Smooth muscle cell (in vitro differentiated cells): ENCODE measurements around the gene PPARG. TPM values are rescaled to one million over a fixed set of nuclear protein-coding genes. Genes with fewer than 3 reads are reported as not detected.

Source experiments
- DNase-seq: peaks from one replicate; lab custom pipeline; 2025; ENCODE audit not compliant: unreplicated experiment; lab: John Stamatoyannopoulos, UW
- H2AFZ ChIP-seq: fragments of 200-600 bp; sonication (generic); 2 replicates; pipeline ENCODE4 v1.6.0; 2016; ENCODE audit warnings: antibody characterized with exemption, low read depth, mild to moderate bottlenecking
- H3F3A ChIP-seq: fragments of 200-600 bp; sonication (generic); 2 replicates; pipeline ENCODE4 v1.6.0; 2017; ENCODE audit warnings: antibody characterized with exemption, low read depth
- H3K27ac ChIP-seq: fragments of 200-600 bp; sonication (generic); 2 replicates; pipeline ENCODE4 v1.5.1; 2016; ENCODE audit warnings: low read depth, mild to moderate bottlenecking
- H3K27me3 ChIP-seq: fragments of 200-600 bp; sonication (generic); 2 replicates; pipeline ENCODE4 v1.6.1; 2016; ENCODE audit warnings: low read depth, mild to moderate bottlenecking
- H3K36me3 ChIP-seq: fragments of 200-600 bp; sonication (generic); 2 replicates; pipeline ENCODE4 v1.5.1; 2016; ENCODE audit warnings: low read depth
- H3K4me1 ChIP-seq: fragments of 200-600 bp; sonication (generic); 2 replicates; pipeline ENCODE4 v1.5.1; 2016; ENCODE audit warnings: low read depth
- H3K4me2 ChIP-seq: fragments of 200-600 bp; sonication (generic); 2 replicates; pipeline ENCODE4 v1.6.0; 2016; ENCODE audit warnings: mild to moderate bottlenecking
- H3K4me3 ChIP-seq: fragments of 200-600 bp; sonication (generic); 2 replicates; pipeline ENCODE4 v1.5.1; 2016; ENCODE audit warnings: mild to moderate bottlenecking
- H3K79me2 ChIP-seq: fragments of 200-600 bp; sonication (generic); 2 replicates; pipeline ENCODE4 v1.6.0; 2016; ENCODE audit warnings: low read depth, mild to moderate bottlenecking
- H3K9ac ChIP-seq: fragments of 200-600 bp; sonication (generic); 2 replicates; pipeline ENCODE4 v1.6.0; 2016; ENCODE audit warnings: low read depth
- H3K9me3 ChIP-seq: fragments of 200-600 bp; sonication (generic); replicated peaks from 2 replicates; pipeline ENCODE4 v1.5.1; 2016; ENCODE audit warnings: low read depth
- H4K20me1 ChIP-seq: fragments of 200-600 bp; sonication (generic); 2 replicates; pipeline ENCODE4 v1.6.0; 2016; ENCODE audit warnings: low read depth
- WGBS: methylation state at CpG from one replicate; pipeline ENCODE4 v1.1.7; 2016; ENCODE audit warnings: low lambda C conversion rate; 5-methylcytosine and 5-hydroxymethylcytosine counted together
- polyA plus RNA-seq: library from polyadenylated mRNA; unstranded; fragments of >200 nt; fragmentation: Nextera tagmentation; extraction: Ambion mirVana; gene quantifications from 2 replicates; pipeline ENCODE4 v1.2.1, GENCODE V29; 2016
- total RNA-seq: library from RNA; depleted of rRNA; stranded (reverse); fragments of >200 nt; gene quantifications from 2 replicates; pipeline ENCODE4 v1.2.3, GENCODE V29; 2014
- TF ChIP-seq, protein P1 (sequence below): fragments of 200-600 bp; sonication (generic); IDR thresholded peaks from 2 replicates; pipeline ENCODE4 v1.5.1; 2017; ENCODE audit warnings: borderline replicate concordance, mild to moderate bottlenecking, antibody characterized with exemption; ENCODE audit not compliant: insufficient read depth, poor library complexity, severe bottlenecking

PPARG gene
- total and polyA plus RNA-seq, 2 experiments from 2014 or later = 1.5 to 8.5 TPM

GRCh38 chr3:12318758-12319621, 30.1 kb downstream of the PPARG start:
- Histone ChIP-seq H3K4me3 (no peak overlapping the region), H3K79me2 (no peaks in the 10 kb centered on the region), H2AFZ (no peak overlapping the region), H3K36me3 (no peaks in the 10 kb centered on the region), H3K27me3 (peaks cover 16% of the 10 kb centered on the region), H4K20me1 (no peaks in the 10 kb centered on the region), H3F3A (no peaks in the 10 kb centered on the region), H3K9me3 (no peaks in the 10 kb centered on the region), H3K4me1 (no peaks in the 10 kb centered on the region), H3K27ac (no peak overlapping the region), H3K4me2 (no peak overlapping the region), H3K9ac (no peak overlapping the region)
- DNase-seq = no peak
- TF ChIP-seq, protein P1, sequence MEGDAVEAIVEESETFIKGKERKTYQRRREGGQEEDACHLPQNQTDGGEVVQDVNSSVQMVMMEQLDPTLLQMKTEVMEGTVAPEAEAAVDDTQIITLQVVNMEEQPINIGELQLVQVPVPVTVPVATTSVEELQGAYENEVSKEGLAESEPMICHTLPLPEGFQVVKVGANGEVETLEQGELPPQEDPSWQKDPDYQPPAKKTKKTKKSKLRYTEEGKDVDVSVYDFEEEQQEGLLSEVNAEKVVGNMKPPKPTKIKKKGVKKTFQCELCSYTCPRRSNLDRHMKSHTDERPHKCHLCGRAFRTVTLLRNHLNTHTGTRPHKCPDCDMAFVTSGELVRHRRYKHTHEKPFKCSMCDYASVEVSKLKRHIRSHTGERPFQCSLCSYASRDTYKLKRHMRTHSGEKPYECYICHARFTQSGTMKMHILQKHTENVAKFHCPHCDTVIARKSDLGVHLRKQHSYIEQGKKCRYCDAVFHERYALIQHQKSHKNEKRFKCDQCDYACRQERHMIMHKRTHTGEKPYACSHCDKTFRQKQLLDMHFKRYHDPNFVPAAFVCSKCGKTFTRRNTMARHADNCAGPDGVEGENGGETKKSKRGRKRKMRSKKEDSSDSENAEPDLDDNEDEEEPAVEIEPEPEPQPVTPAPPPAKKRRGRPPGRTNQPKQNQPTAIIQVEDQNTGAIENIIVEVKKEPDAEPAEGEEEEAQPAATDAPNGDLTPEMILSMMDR = no peak
- WGBS = 87% methylated on average over 5 of the region's 5 CpGs

DNA sequence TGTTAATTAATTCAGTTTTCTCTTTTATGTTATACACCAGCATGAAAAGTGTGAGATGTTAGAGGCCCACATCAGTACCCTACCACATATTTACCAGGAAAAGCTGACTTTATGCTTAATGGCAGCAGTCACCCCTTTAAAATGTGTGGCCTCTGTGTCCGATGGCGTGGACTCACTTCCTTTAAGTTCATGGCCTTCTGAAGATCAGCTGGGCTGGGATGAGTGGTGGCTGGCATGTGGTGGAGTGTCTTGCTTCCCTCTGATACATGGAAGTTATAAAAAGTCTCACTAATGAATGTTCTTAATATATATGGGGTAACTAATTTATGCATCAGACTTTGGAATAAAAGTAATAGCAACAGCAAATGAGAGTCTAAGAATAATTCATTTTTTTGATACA, 32.1 kb downstream of the PPARG start:
- no peak overlapping the region for H2AFZ ChIP-seq
- H3K4me1 ChIP-seq = no peaks in the 10 kb centered on the region
- H3K4me3 ChIP-seq = no peak overlapping the region
- H3F3A ChIP-seq = no peaks in the 10 kb centered on the region
- no peaks in the 10 kb centered on the region for H3K36me3 ChIP-seq
- TF ChIP-seq, protein P1 = no peak
- no peaks in the 10 kb centered on the region for H4K20me1 ChIP-seq
- WGBS = 92% methylated on average over 2 of the region's 2 CpGs
- H3K4me2 ChIP-seq = no peak overlapping the region
- no peak overlapping the region for H3K9ac ChIP-seq
- H3K27me3 ChIP-seq = peaks cover 23% of the 10 kb centered on the region
- H3K79me2 ChIP-seq = no peaks in the 10 kb centered on the region
- no peaks in the 10 kb centered on the region for H3K9me3 ChIP-seq
- H3K27ac ChIP-seq = no peak overlapping the region
- no peak for DNase-seq

DNA sequence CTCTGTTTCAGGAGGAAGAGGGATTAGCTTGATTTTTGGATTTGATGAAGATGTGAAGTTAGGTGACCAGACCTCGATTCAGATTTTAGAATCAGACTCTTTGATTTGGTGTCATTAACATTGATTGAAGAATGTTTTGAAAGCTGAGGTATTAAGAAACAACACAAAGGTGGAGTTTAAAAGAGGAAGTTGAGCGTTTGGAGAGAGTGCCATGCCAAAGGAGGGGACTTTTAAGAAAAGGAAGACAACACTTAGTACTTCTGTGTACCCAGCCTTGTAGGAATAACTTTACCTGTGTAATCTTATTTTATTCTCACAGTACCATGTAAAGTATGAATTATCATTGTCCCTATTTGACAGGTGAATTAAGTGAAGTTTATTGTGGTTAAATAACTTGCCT, 34.4 kb downstream of the PPARG start:
- H3K4me2 ChIP-seq = no peak overlapping the region
- H3K27me3 ChIP-seq = peaks cover 23% of the 10 kb centered on the region
- H3F3A ChIP-seq = no peaks in the 10 kb centered on the region
- H3K9me3 ChIP-seq = no peaks in the 10 kb centered on the region
- TF ChIP-seq, protein P1 = no peak
- H3K9ac ChIP-seq = no peak overlapping the region
- H3K4me1 ChIP-seq = no peaks in the 10 kb centered on the region
- no peak overlapping the region for H2AFZ ChIP-seq
- WGBS = 74% methylated on average over 2 of the region's 2 CpGs
- no peak overlapping the region for H3K27ac ChIP-seq
- no peaks in the 10 kb centered on the region for H4K20me1 ChIP-seq
- H3K4me3 ChIP-seq = no peak overlapping the region
- H3K79me2 ChIP-seq = no peaks in the 10 kb centered on the region
- no peaks in the 10 kb centered on the region for H3K36me3 ChIP-seq
- DNase-seq = no peak
